Natural killer cell treated with Interleukin-12 subunit alpha and Interleukin-12 subunit beta and Interleukin-15 and Interleukin-18, amount 100 ng/mL, for 72 hours (primary cell): Measurements from ENCODE around the gene PRPF18. TPM values are rescaled to one million over a fixed set of nuclear protein-coding genes. Genes with fewer than 3 reads are reported as not detected.

Experiments
- ATAC-seq, 2 donors: fragments of 150-1000 bp; cut with Tn5 transposase in 1 of 2; sonication (Bioruptor Pico), chemical (Tn5 transposase) in 1 of 2; 2 replicates each; pipeline ENCODE4 v1.10.0; 2021
- DNase-seq: peaks from one replicate; pipeline ENCODE4 v3.0.0; 2022; ENCODE audit warnings: low spot score
- H3K27ac Mint-ChIP-seq, 2 donors: 1 replicate in 1 of 2; 2 replicates in 1 of 2; pipeline ENCODE4 v1.8.0; 2022; ENCODE audit warnings: mixed read lengths in 2 of 2, mild to moderate bottlenecking in 1 of 2, moderate library complexity in 1 of 2
- H3K27me3 Mint-ChIP-seq, 2 donors: 1 replicate in 1 of 2; 2 replicates in 1 of 2; pipeline ENCODE4 v1.8.0; 2022; ENCODE audit warnings: mixed read lengths in 2 of 2
- H3K36me3 Mint-ChIP-seq: one replicate; pipeline ENCODE4 v1.8.0; 2022; ENCODE audit warnings: mixed read lengths
- H3K4me1 Mint-ChIP-seq, 2 donors: 1 replicate in 1 of 2; 2 replicates in 1 of 2; pipeline ENCODE4 v1.8.0; 2022; ENCODE audit warnings: low read depth in 2 of 2, mixed read lengths in 2 of 2, mild to moderate bottlenecking in 1 of 2
- H3K4me3 Mint-ChIP-seq: one replicate; pipeline ENCODE4 v1.8.0; 2022; ENCODE audit warnings: mixed read lengths
- H3K9me3 Mint-ChIP-seq: 2 replicates; pipeline ENCODE4 v1.8.0; 2022; ENCODE audit warnings: mixed read lengths
- total RNA-seq, 2 donors: library from RNA; stranded (reverse); gene quantifications; one replicate each; pipeline ENCODE4 v1.2.3, GENCODE V29; 2022

The PRPF18 gene
- total RNA-seq, 2 donors from 2014 or later = 29.2 to 29.6 TPM

GRCh38 chr10:13673156-13673555 is 86.4 kb downstream of the PRPF18 start:
- Mint-ChIP-seq H3K4me3 (no peak overlapping the region), H3K4me1 (no peaks in the 10 kb centered on the region), H3K27me3 (peaks cover 2 to 13% of the 10 kb centered on the region in 2 donors), H3K27ac (no peak overlapping the region), H3K36me3 (no peaks in the 10 kb centered on the region), H3K9me3 (no peaks in the 10 kb centered on the region)
- DNase-seq = no peak
- no peak for ATAC-seq

GRCh38 chr10:13674645-13675588 is 88.2 kb downstream of the PRPF18 start:
- Mint-ChIP-seq H3K36me3 (no peaks in the 10 kb centered on the region), H3K27ac (no peak overlapping the region), H3K27me3 (peaks cover 6 to 19% of the 10 kb centered on the region in 2 donors), H3K4me3 (no peak overlapping the region), H3K4me1 (no peaks in the 10 kb centered on the region), H3K9me3 (no peaks in the 10 kb centered on the region)
- no peak for DNase-seq
- ATAC-seq = no peak

GRCh38 chr10:13678101-13678843 is 91.5 kb downstream of the PRPF18 start:
- DNase-seq (no peak), ATAC-seq (no peak)
- no peaks in the 10 kb centered on the region for H3K9me3 Mint-ChIP-seq
- no peaks in the 10 kb centered on the region for H3K36me3 Mint-ChIP-seq
- H3K4me3 Mint-ChIP-seq = no peak overlapping the region
- H3K27me3 Mint-ChIP-seq = peaks cover 8 to 26% of the 10 kb centered on the region in 2 donors
- no peak overlapping the region for H3K27ac Mint-ChIP-seq
- no peaks in the 10 kb centered on the region for H3K4me1 Mint-ChIP-seq

Other genes with a start within 250 kb of the PRPF18 start
- 10 to 100 TPM; 37.8 to 62.4 TPM for gene SEPHS1, start 238.7 kb upstream of the PRPF18 start, total RNA-seq
- gene BEND7, start 58.0 kb upstream of the PRPF18 start, total RNA-seq = not detected